AG09309 (cell line): Measurements from ENCODE around the gene ADGRV1.

Source experiments
- DNase-seq: peaks from one replicate; pipeline ENCODE4 v3.0.0-alpha.2; 2010; ENCODE audit warnings: low read depth
- H3K4me3 ChIP-seq: 2 replicates; pipeline ENCODE4 v1.5.1; 2011; ENCODE audit warnings: mild to moderate bottlenecking, low read depth, low read length, moderate library complexity; ENCODE audit not compliant: control insufficient read depth
- TF ChIP-seq, protein P1 (sequence below): IDR thresholded peaks from 2 replicates; pipeline ENCODE4 v1.5.1; 2011; ENCODE audit warnings: mild to moderate bottlenecking, low read depth, low read length, inconsistent platforms; ENCODE audit not compliant: insufficient read depth, control insufficient read depth; ENCODE audit errors: missing control alignments

ADGRV1 gene

DNA sequence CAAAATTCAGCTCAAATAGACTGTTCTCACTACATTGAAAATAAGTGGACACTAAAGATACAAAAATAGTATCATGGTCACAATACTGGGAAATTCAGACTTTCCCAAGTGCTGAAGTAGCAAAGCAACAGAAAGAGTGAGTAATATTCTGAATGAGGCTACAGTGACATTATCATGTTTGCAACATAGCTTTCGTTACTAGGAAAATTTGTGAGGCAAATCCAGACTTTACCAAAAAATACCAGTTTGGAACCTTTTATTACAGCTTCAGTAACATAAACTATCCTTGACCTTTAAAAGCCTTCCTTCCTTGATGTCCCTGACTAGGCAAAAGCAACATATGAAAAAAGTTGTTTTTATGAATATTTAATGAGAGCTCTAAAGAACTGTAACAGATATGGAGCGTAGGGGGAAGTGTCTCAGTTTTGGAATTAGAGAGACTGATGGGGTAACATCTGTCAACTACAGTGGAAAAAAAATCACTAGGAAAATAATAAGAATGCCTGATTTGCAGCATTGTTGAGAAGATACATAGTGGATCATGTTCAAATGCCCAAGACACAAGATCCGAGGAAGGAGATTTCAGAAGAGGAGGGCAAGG, 312.9 kb downstream of the ADGRV1 start:
- DNase-seq = no peak
- TF ChIP-seq, protein P1, sequence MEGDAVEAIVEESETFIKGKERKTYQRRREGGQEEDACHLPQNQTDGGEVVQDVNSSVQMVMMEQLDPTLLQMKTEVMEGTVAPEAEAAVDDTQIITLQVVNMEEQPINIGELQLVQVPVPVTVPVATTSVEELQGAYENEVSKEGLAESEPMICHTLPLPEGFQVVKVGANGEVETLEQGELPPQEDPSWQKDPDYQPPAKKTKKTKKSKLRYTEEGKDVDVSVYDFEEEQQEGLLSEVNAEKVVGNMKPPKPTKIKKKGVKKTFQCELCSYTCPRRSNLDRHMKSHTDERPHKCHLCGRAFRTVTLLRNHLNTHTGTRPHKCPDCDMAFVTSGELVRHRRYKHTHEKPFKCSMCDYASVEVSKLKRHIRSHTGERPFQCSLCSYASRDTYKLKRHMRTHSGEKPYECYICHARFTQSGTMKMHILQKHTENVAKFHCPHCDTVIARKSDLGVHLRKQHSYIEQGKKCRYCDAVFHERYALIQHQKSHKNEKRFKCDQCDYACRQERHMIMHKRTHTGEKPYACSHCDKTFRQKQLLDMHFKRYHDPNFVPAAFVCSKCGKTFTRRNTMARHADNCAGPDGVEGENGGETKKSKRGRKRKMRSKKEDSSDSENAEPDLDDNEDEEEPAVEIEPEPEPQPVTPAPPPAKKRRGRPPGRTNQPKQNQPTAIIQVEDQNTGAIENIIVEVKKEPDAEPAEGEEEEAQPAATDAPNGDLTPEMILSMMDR = no peak
- no peak overlapping the region for H3K4me3 ChIP-seq

DNA sequence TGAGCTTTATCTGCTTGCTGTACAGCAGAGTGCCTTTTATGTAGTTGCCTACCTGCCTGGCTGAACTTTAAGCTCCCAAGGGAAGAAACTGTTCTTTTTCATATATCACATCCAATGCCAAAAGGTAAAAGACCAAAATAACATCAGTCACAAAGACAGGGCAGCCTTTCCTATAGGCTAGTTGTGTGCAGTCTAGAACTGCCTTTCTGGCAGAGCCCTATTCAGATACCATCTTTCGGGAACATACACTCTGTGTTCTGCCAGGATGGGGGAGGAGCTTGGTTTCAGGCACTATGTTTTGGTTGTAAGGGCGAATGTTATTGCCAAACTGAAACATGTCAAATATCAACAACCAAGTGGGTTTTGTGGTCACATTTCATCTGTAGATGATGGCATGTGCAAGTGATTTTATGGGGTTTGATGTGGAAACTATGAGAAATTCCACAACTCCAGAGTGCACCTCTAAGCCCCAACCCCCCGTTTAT, 314.5 kb downstream of the ADGRV1 start:
- no peak overlapping the region for H3K4me3 ChIP-seq
- DNase-seq = no peak
- TF ChIP-seq, protein P1 = no peak

DNA sequence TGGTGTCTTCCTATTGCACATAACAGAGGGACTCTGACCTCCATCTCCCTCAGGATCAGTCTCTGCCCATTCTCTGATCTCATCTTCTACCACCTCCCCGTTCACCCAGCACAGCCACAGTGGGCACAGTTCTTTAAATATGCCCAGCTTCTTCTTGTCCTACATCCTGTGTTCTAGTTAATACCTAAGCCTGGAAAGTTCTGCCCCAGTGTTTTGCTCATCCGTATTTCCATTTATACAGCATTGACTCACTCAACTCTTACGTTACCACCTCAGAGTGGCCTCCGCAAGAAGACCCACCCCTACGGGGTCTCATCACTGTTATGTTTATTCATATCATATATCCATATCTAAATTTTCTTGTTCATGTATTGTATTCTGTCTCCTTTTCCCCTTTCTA, 315.5 kb downstream of the ADGRV1 start:
- TF ChIP-seq, protein P1 = no peak
- no peak overlapping the region for H3K4me3 ChIP-seq
- no peak for DNase-seq

DNA sequence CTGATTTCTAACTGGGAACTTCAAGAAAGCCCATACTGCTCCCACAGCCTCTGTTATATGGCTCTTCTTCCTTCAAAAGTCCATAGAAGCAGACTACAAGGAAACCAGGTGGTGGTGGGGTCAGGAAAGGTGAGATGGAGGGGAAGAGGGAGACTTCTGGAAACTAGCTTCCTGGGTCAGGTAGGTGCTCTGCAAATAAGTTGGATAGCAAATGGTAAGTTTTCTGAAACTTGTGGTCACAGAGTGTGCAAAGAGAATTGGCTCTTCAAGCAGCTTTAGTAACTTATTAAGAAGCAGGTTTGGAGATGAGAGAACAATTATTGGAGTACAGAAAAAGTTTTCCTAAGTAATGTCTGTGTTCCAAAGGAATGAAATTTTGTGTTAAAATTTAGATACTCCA, 316.9 kb downstream of the ADGRV1 start:
- H3K4me3 ChIP-seq = no peak overlapping the region
- no peak for DNase-seq
- TF ChIP-seq, protein P1 = no peak

DNA sequence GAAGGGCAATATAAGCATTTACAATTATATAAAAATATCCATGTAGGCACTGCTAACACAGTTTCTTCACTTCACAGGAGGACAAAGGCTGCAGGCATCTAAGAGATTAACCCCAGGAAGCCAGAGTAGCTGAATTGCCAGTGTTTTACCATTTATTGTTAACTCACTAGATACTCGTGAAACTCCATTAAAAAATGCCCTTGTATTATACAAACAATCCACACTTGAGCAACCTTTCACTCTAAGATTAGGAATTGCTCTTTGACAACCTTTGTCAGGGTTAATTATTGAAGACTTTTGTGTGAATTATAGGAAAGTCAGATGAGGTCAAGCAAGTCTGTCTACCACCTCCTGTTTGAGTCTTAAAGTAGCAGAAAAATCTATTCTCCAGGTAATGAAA, 317.8 kb downstream of the ADGRV1 start:
- no peak overlapping the region for H3K4me3 ChIP-seq
- TF ChIP-seq, protein P1 = no peak

DNA sequence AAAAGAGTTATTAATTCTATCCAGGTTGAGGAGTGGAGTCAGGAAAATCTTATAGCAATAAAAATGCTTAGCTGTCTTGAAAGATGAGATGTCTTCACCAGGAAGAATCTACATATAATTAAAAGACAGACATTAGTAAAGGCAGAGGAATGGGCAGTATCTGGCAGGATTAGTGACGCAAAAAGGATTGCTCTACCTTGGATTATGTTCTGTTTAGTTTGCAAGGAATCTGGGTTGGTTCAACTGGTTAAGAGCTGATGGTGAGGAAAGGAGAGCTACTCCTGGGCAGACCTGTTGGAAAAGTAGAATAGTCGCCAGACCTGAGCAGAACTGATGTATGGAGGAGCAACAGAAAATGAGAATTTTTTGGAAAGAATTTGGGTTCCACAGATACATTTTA, 318.5 kb downstream of the ADGRV1 start:
- TF ChIP-seq, protein P1 = no peak
- no peak overlapping the region for H3K4me3 ChIP-seq
- DNase-seq = no peak

More for the DNA sequence above, 317.8 kb downstream of the ADGRV1 start:
- DNase-seq = no peak
